Measurements from ENCODE around the gene FRK.
"Not testable (repeated sequence)": the region's sequence is repeated elsewhere in the genome, so short reads cannot be mapped to it uniquely, and the experiment has no call there.

Gene FRK

GRCh38 chr6:116073765-116074440, 13.2 kb upstream of the FRK start:
- no peak for DNase-seq (ENCODE audit: low read depth)

- no peak for DNase-seq (ENCODE audit: low read depth)
Observed at GRCh38 chr6:116072368-116072767, 11.7 kb upstream of the FRK start.

GRCh38 chr6:116070616-116071389, 10.1 kb upstream of the FRK start:
- DNase-seq (ENCODE audit: low read depth): no peak

- no peak for DNase-seq (ENCODE audit: low read depth)
Observed at GRCh38 chr6:116070101-116070500, 9.4 kb upstream of the FRK start.

GRCh38 chr6:116066789-116067188, 6.1 kb upstream of the FRK start:
- DNase-seq (ENCODE audit: low read depth): no peak

DNA sequence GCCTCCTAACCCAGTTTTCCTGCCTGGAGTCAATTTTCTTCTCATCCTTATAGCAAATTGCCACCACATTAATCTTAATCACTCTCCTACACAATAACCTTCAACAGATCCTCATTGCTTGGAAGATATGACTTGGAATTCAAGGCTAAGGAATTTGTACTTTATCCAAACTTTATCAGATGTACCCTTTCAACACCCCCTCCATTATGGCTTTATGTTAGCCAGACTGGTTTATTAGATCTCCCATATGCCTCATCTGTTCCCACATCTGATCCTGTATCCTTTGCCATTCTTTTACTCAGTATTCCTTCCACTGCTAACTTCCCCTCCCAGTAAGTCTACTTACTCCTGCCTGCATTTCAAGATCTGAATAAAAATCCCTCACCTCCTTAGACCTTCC, 4.0 kb upstream of the FRK start:
- no peak for DNase-seq (ENCODE audit: low read depth)

GRCh38 chr6:116062496-116062895, 1.8 kb upstream of the FRK start:
- DNase-seq (ENCODE audit: low read depth): no peak

GRCh38 chr6:116059713-116060571, 749 bp downstream of the FRK start:
- DNase-seq (ENCODE audit: low read depth): no peak

GRCh38 chr6:116057766-116058165, 2.9 kb downstream of the FRK start:
- DNase-seq (ENCODE audit: low read depth): no peak

DNA sequence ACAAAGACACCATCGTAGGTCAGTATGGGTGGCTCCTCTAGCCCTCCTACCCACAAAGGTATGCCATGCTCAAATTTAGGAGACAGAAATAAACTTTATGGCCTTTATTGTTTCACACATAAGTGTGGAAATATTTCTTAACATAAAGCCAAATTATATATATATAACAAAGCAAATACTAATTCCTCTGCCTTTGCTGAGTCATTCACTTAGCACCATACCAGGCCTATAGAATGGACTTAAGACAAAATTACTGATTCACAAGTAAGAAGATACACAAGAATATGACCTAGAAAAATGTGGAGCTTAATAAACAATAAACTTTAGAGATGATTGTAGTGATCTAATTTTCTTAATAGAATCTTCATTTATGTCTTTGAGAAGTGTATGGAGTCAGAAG, 5.2 kb downstream of the FRK start:
- DNase-seq (ENCODE audit: low read depth): no peak

- no peak for DNase-seq (ENCODE audit: low read depth)
Observed at GRCh38 chr6:116051244-116051643, 9.4 kb downstream of the FRK start.

GRCh38 chr6:116050737-116051136, 10.0 kb downstream of the FRK start:
- no peak for DNase-seq (ENCODE audit: low read depth)

- DNase-seq (ENCODE audit: low read depth): no peak
Observed at GRCh38 chr6:116049321-116049720, 11.4 kb downstream of the FRK start.

DNA sequence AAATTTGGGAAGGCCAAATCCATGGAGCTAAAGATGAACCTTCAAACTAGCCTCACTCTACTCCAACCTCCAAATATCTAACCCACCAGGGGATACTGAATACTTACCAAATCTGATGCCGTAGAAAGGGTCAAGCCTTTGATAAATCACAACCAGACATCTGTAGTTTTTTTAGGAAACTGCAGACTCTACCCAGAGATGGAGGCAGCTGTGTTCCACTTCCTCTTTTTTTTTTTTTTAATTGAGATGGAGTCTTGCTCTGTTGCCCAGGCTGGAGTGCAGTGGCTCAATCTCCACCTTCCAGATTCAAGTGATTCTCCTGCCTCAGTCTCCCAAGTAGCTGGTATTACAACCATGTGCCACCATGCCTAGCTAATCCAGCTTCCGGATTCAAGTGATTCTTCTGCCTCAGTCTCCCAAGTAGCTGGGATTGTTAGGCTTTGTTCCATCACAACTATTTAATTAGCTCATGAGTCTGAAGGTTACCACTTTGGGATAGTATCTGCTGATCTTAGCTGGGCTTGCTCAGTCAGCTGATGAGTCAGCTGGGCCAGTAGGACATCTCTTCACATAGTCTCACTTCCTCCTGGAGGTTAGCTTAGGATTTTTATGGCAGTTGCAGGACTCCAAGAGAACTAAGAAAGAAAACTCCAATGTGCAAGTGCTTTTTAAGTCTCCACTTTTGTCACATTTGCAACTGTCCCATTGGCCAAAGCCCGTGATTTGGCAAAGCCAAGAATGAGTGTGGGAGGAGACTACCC, 13.3 kb downstream of the FRK start:
- DNase-seq (ENCODE audit: low read depth): no peak

DNA sequence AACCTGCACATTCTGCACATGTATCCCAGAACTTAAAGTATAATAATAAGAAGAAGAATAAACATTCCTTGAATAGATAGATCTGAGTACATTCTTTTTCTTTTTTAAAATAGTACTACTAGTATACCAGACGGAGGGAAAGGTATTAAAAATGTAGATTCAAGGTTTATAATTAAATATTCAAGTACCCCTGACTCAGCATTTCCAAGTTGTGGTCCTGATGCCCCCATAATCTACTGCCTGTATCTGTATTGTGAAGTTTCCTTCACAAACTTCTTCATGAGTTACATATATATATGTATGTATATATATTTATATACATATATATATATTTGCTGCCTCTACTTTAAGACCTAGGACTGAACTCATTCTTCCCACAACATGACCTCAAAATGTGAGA, 14.0 kb downstream of the FRK start:
- DNase-seq (ENCODE audit: low read depth): no peak

DNA sequence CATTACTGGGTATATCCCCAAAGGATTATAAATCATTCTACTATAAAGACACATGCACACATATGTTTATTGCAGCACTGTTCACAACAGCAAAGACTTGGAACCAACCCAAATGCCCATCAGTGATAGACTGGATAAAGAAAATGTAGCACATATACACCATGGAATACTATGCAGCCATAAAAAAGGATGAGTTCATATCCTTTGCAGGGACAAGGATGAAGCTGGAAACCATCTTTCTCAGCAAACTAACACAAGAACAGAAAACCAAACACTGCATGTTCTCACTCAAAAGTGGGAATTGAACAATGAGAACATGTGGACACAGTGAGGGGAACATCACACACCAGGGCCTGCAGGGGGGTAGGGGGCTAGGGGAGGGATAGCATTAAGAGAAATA, 14.4 kb downstream of the FRK start:
- not testable (repeated sequence) for DNase-seq (ENCODE audit: low read depth)

DNA sequence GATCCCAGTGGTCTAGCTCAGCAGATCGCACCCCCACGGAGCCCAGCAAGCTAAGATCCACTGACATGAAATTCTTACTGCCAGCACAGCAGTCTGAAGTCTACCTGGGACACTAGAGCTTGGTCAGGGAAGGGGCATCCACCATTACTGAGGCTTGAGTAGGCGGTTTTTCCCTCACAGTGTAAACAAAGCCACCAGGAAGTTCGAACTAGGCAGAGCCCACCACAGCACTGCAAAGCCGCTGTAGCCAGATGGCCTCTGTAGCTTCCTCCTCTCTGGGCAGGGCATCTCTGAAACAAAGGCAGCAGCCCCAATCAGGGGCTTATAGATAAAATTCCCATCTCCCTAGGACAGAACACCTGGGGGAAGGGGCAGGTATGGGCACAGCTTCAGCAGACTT, 18.8 kb downstream of the FRK start:
- no peak for DNase-seq (ENCODE audit: low read depth)

- DNase-seq (ENCODE audit: low read depth): no peak
Observed at GRCh38 chr6:116040993-116041392, 19.7 kb downstream of the FRK start.

DNA sequence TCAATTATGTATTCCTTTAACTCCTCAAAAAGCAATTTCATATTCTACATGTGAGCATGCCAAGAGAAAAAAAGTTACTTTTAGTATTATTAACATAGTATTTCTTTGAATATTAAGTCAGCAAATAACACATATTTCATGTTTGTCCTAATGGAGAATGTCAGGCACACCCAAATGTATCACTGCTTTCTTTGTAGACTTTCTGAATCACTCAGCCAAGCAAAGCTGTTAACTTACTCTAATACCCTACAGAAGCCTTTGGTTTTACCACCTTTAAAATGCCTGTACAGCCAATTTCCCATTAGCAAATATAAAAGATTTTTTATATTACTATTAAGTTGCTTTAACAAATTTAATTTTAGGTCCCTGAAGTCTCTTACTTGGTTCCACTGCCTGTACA, 23.8 kb downstream of the FRK start:
- no peak for DNase-seq (ENCODE audit: low read depth)

DNA sequence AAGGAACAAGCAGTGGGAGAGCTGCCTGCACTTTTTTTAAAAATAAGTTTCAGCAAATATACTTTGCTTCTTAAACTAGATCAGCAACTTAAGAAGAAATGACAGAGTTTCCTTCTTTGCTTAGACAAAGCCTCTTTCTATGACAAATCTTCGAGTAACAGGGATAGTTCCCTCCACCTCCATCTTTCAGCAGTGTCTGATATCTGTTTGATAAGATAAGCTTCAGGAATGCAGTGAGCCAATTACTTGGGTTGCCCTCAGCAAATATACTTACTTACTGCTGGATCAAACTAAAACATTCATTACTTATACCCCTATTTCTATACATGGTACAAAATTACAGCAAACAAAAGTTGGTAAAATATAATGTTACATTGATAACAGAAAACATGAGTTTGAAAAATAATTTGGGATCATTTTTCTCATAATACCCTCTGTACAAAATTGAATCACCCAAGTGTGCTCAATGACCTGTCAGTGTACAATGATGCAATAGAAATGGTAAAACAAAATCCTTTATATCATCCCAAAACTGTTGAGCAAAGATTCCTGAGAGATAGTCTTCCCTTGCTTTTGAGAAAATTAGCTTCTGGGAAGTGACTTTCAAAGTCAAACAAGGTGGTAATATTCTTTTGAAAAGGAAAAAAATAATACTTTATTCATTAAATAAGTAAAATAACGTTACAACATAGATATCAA, 24.5 kb downstream of the FRK start:
- DNase-seq (ENCODE audit: low read depth): no peak

- no peak for DNase-seq (ENCODE audit: low read depth)
Observed at GRCh38 chr6:116035616-116036015, 25.1 kb downstream of the FRK start.

DNA sequence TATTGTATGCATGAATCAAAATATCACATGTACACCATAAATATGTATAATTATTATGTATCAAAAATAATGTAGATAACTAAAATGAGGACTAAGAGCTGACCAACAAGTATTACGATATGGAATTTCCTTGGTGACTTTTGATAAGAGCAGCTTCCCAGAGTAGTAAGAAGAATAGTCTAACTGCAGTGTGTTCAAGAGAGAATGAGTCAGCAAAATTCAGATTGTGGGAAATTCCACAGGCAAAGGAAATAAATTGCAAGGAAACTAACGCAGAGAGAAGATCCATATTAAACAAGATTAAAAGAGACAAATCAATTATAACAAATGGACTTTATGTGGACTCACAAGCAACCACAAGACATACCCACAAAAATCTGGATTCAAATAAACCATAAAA, 26.4 kb downstream of the FRK start:
- DNase-seq (ENCODE audit: low read depth): no peak
